WI38 (cell line): ENCODE data around the gene HPN.
"Not testable (repeated sequence)": the region's sequence is repeated elsewhere in the genome, so short reads cannot be mapped to it uniquely, and the experiment has no call there.

Experiments
- H3K4me3 ChIP-seq: 2 replicates; pipeline ENCODE4 v1.5.1; 2011; ENCODE audit warnings: low read depth, mild to moderate bottlenecking, control low read depth, low read length
- CTCF ChIP-seq: IDR thresholded peaks from 2 replicates; pipeline ENCODE4 v1.5.1; 2012; ENCODE audit warnings: low read depth, mild to moderate bottlenecking, control low read depth, low read length

HPN gene

GRCh38 chr19:35013041-35013819 lies 28.3 kb upstream of the HPN start:
- no peak overlapping the region for H3K4me3 ChIP-seq
- TF ChIP-seq CTCF = peak; percentile 98

GRCh38 chr19:35013820-35014754 lies 27.4 kb upstream of the HPN start:
- no peak for TF ChIP-seq CTCF

DNA sequence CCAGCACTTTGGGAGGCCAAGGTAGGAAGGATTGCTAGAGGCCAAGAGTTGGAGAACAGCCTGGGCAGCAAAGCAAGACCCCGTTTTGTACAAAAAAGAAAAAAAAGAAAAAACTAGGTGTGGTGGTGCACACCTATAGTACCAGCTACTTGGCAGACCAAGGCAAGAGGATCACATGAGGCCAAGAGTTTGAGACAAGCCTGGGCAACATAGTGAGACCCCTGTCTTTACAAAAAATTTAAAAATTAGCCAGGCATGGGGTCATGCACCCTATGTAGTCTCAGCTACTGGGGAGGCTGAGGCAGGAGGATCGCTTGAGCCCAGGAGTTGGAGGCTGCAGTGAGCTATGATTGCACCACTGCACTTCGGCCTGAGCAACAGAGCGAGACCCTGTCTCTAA lies 26.7 kb upstream of the HPN start:
- H3K4me3 ChIP-seq = not testable (repeated sequence)

More at GRCh38 chr19:35013820-35014754, 27.4 kb upstream of the HPN start:
- H3K4me3 ChIP-seq = no peak overlapping the region

DNA sequence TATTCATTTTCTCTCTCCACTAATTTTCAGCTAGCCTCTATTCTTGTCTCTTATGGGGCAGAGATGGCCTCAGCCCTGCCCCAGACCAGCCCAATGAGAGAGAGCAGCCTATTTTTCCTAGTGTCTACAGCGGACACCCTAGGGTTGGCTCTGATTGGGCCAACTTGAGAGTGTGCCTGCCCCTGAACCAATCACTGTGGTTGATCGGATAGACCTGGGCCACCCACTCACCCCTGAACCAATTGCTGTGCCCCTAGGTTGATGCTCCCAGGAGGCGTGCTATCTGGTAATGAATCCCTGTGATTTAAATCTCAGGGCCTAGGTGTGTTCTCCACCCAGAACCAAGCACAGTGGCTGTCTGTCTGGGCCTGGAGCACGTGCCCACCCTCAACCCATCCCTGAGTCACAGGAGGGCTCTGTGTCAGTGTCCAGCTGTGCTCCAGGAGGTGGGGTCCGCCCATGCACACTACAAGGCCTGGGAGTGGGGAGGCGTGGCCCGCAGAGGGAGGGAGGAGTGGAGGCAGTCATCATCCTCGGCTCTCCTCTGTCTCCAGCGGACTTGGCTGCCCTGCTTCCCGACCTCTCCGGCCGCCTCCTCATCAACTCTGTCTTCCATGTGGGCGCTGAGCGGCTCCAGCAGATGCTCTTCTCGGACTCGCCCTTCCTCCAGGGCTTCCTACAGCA lies 26.1 kb upstream of the HPN start:
- H3K4me3 ChIP-seq = no peak overlapping the region
- TF ChIP-seq CTCF = no peak

DNA sequence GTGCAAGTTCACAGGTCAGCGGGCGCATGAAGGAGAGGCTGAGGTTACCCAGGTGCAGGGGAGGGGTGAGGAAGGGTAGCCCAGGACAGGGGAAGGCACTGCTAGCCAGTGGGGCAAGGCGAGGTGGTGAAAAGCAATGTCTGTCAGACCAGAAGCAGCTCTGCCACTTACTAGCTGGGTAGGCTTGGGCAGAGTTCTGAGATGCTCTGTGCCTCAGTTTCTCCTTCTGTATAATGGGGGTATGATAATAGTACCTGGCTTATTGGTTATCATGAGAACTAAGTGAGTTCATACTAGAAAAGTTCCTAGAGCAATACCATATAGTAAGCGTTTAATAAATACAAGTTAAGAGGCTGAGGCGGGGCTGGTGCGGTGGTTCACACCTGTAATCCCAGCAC lies 25.6 kb upstream of the HPN start:
- H3K4me3 ChIP-seq = no peak overlapping the region

DNA sequence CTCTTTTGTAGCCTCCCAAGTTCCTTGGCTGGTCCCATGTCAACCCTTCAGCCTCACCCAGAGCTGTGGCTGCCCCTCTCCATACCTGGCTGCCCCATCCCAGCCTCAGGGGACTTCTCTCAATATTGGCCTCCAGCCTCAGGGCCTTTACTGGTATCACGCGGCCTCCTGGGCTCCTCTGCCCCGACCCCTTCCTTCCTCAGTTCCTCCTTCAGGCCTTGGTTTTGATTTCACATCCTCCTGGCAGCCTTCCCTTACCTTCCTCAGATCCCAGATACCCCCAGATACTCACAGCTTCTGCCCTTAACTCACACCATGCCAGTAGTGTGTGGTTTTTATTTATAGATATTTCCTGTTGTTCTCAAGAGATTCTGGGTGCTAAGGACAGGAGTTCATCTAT lies 24.0 kb upstream of the HPN start:
- TF ChIP-seq CTCF = no peak
- H3K4me3 ChIP-seq = no peak overlapping the region

More for the DNA sequence above, 25.6 kb upstream of the HPN start:
- no peak for TF ChIP-seq CTCF

DNA sequence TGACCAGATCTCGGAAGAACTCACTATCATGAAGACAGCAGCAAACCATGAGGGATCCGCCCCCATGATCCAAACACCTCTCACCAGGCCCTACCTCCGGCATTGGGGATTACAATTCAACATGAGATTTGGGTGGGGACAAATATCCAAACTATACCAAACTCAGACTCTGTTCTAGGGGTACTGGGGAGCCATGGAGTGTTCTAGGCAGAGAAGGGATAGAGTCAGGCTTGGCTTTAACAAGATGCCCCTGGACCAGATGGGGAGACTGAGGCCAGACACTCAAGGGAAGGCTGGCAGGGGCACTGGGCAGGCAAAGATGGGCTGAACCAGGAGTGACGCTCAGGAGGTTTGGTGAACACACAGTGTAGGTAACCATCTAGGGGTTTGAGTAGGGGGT lies 23.1 kb upstream of the HPN start:
- no peak overlapping the region for H3K4me3 ChIP-seq
- no peak for TF ChIP-seq CTCF
